ENCODE measurements around the gene STK40. TPM values are rescaled to one million over a fixed set of nuclear protein-coding genes. Genes with fewer than 3 reads are reported as not detected.

The STK40 gene
- total and polyA plus RNA-seq, 9 of the 15 experiments (the other 6 are each of a cell fraction or from before 2014, with no cell fraction given): 0.69 to 94.3 (median 39.1) TPM

- TF ChIP-seq POU5F1 (IDR thresholded peaks at IDR 0.05; ENCODE audit: borderline replicate concordance, low read depth, low read length, partially characterized antibody) (no peak), NELFE (IDR thresholded peaks at IDR 0.05; ENCODE audit: insufficient read depth, insufficient read length) (no peak), NR3C1 (CRISPR knock-in tag; IDR thresholded peaks at IDR 0.05) (peak; percentile 96), DMBX1 (CRISPR knock-in tag; IDR thresholded peaks at IDR 0.05; ENCODE audit: borderline replicate concordance) (peak; percentile 79; the same call in 1 of the 2 replicates), SAP30 (IDR thresholded peaks at IDR 0.05; ENCODE audit: borderline replicate concordance, insufficient read depth, low read depth, low read length, poor library complexity, severe bottlenecking) (no peak), ZNF282 (CRISPR knock-in tag; IDR thresholded peaks at IDR 0.05) (peak; percentile 54; the same call in 1 of the 2 replicates), ZBTB49 (CRISPR knock-in tag; IDR thresholded peaks at IDR 0.05; ENCODE audit: borderline replicate concordance) (no peak), MYC (IDR thresholded peaks at IDR 0.05; ENCODE audit: low read depth, low read length) (peak; percentile 96), MYC (CRISPR knock-in tag; IDR thresholded peaks at IDR 0.05; ENCODE audit: borderline replicate concordance, low read depth) (0 out of 2 replicates have a peak, but pooled peaks have one; percentile 27), ZBTB2 (IDR thresholded peaks at IDR 0.05) (peak; percentile 70), HNRNPLL (IDR thresholded peaks at IDR 0.05; ENCODE audit: low read depth, low read length, poor library complexity, severe bottlenecking) (peak; percentile 67), MLX (CRISPR knock-in tag; conservative IDR thresholded peaks at IDR 0.05) (0 out of 4 replicates have a peak, but pooled peaks of 1 of the 2 experiments have one; percentile 77), ZNF77 (CRISPR knock-in tag; IDR thresholded peaks at IDR 0.05) (no peak), PML (IDR thresholded peaks at IDR 0.05; ENCODE audit: low read length) (peak; percentile 23; the same call in 1 of the 2 replicates), NCOA2 (IDR thresholded peaks at IDR 0.05; ENCODE audit: partially characterized antibody in 2 of 2) (no peak), ATF6 (CRISPR knock-in tag; IDR thresholded peaks at IDR 0.05) (peak; percentile 94; the same call in 1 of the 2 replicates)
Measured at GRCh38 chr1:36321119-36321951, 64.4 kb downstream of the STK40 start (continued).
